Stomach smooth muscle (tissue), 2 donors: Measurements from ENCODE around the gene C4BPB.

Experiments used
- H3K27ac ChIP-seq: one replicate; pipeline ENCODE4 v1.7.0; 2013; ENCODE audit warnings: mild to moderate bottlenecking, low read length, inconsistent platforms
- H3K27me3 ChIP-seq, 2 donors: one replicate each; pipeline ENCODE4 v1.7.0; 2013; ENCODE audit warnings: low read length in 2 of 2; ENCODE audit not compliant: insufficient read depth in 2 of 2, control insufficient read depth in 1 of 2
- H3K36me3 ChIP-seq, 2 donors: one replicate each; pipeline ENCODE4 v1.7.0; 2013; ENCODE audit warnings: low read length in 2 of 2; ENCODE audit not compliant: control insufficient read depth in 2 of 2, insufficient read depth in 2 of 2
- H3K4me1 ChIP-seq: one replicate; pipeline ENCODE4 v1.7.0; 2013; ENCODE audit warnings: low read length; ENCODE audit not compliant: control insufficient read depth, insufficient read depth
- H3K4me3 ChIP-seq, 2 donors: one replicate each; pipeline ENCODE4 v1.7.0; 2013; ENCODE audit warnings: low read length in 2 of 2
- H3K9ac ChIP-seq, 2 donors: one replicate each; pipeline ENCODE4 v1.7.0; 2013; ENCODE audit warnings: low read length in 2 of 2, mild to moderate bottlenecking in 1 of 2
- H3K9me3 ChIP-seq, 2 donors: one replicate each; pipeline ENCODE4 v1.7.0; 2013; ENCODE audit warnings: low read length in 2 of 2; ENCODE audit not compliant: control insufficient read depth in 2 of 2
- donor health status: healthy.
- donor health status: Pancreatic carcinoma.

C4BPB gene

DNA sequence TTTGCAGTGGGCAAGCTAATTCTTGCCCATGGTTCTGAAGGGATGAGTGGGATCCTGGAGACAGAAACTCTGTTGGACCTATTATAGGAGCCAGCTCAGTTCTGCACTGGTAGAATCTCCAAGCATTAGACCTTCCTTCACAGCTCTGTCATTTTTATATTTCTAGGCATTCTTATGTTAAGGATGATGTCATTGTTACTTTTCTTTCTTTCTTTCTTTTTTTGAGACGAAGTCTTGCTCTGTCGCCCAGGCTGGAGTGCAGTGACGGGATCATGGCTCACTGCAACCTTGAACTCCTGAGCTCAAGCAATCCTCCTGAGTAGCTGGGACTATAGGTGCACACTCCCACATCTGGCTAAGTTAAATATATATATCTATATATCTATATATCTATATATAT is 28.1 kb upstream of the C4BPB start:
- H3K27me3 ChIP-seq = no peaks in the 10 kb centered on the region
- no peak overlapping the region for H3K4me3 ChIP-seq
- no peak overlapping the region for H3K27ac ChIP-seq
- H3K9ac ChIP-seq = no peak overlapping the region
- H3K4me1 ChIP-seq = no peaks in the 10 kb centered on the region
- H3K36me3 ChIP-seq = peaks cover 17 to 19% of the 10 kb centered on the region in 2 donors
- H3K9me3 ChIP-seq = no peaks in the 10 kb centered on the region

DNA sequence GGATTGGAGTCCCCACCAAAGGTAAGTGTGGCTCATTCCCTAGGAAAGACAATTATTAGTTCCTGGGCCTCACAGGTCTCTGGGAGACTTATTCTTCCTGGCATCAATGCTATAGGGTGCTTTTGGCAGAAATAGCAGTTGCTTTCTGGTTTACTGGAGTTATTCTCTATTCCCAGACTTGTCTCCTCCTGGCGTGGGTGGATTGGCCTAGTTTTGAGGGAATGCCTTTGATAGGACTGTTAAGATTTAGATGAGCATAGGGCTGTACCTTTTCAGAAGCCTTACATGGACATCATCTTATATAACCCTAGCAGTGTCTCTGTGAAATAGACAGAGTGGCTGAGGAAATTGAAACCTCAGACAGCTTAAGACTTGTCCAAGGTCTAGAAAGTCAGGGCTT is 26.6 kb upstream of the C4BPB start:
- Histone ChIP-seq H3K9me3 (no peaks in the 10 kb centered on the region), H3K4me1 (no peaks in the 10 kb centered on the region)

DNA sequence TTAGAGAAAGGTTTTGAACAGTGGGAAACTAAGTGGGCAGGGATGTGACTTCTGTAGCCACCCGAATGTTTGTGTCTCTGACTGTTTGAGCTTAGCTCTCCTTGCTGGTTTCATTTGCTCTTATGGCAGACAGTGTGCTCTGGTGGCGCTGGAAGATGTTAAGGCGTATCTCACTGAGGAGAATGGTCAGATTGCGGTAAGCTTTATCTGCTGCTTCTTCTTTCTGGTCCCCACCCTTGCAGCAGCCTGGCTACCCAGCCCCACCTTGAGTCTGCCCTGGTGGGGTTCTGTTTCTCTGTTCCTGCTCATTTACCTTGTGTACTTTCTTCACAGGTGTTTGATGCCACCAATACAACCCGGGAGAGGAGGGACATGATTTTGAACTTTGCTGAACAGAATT is 25.6 kb upstream of the C4BPB start:
- Histone ChIP-seq H3K27me3 (no peaks in the 10 kb centered on the region), H3K36me3 (peaks cover 21 to 29% of the 10 kb centered on the region in 2 donors), H3K4me3 (no peak overlapping the region), H3K27ac (no peak overlapping the region), H3K9ac (no peak overlapping the region), H3K4me1 (no peaks in the 10 kb centered on the region), H3K9me3 (no peaks in the 10 kb centered on the region)

More for the DNA sequence above, 26.6 kb upstream of the C4BPB start:
- Histone ChIP-seq H3K4me3 (no peak overlapping the region), H3K27ac (no peak overlapping the region), H3K9ac (no peak overlapping the region), H3K27me3 (no peaks in the 10 kb centered on the region), H3K36me3 (peaks cover 17 to 22% of the 10 kb centered on the region in 2 donors)

DNA sequence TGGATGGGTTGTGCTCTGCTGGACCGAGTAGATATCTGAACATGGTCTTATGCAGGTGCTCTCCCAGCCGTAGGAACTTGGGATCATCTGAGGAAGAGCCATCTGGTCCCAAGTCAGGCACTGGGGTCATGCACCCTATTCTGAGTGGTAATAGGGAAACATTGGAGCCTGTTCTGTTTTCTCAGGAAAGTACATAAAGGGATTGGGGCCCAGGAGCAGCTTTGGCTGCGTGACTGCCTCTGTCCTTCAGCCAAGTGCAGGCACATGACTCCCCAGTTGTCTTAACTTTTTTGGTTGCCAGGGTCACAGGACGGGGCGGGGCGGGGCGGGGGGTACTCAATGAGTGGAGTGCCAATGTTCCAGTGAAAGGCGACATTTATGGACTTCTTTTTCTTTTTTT is 24.1 kb upstream of the C4BPB start:
- no peak overlapping the region for H3K27ac ChIP-seq
- peaks cover 21 to 37% of the 10 kb centered on the region in 2 donors for H3K36me3 ChIP-seq

DNA sequence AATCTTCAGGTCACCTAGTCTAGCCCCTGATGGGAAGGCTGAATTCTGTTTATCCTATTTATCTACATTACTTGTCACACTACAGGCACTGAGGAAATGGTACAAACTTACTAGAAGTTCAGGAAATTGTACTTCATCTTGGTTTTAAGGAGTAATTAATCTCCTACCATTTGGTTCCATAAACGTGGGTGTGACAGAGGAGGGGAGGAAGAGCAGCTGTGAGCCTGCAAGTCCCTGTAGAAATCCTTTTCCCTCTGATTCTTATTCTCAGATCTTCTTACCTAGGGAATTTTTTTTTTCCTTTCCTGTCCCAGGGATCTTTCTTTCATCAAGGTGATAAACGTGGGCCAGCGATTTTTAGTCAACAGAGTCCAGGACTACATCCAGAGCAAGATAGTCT is 21.5 kb upstream of the C4BPB start:
- H3K4me1 ChIP-seq = no peaks in the 10 kb centered on the region
- no peak overlapping the region for H3K4me3 ChIP-seq
- no peaks in the 10 kb centered on the region for H3K27me3 ChIP-seq
- H3K9ac ChIP-seq = no peak overlapping the region
- no peak overlapping the region for H3K27ac ChIP-seq
- H3K36me3 ChIP-seq = peaks cover 18 to 43% of the 10 kb centered on the region in 2 donors
- H3K9me3 ChIP-seq = no peaks in the 10 kb centered on the region

More for the DNA sequence above, 24.1 kb upstream of the C4BPB start:
- Histone ChIP-seq H3K27me3 (no peaks in the 10 kb centered on the region), H3K4me1 (no peaks in the 10 kb centered on the region), H3K9me3 (no peaks in the 10 kb centered on the region), H3K9ac (no peak overlapping the region), H3K4me3 (no peak overlapping the region)

DNA sequence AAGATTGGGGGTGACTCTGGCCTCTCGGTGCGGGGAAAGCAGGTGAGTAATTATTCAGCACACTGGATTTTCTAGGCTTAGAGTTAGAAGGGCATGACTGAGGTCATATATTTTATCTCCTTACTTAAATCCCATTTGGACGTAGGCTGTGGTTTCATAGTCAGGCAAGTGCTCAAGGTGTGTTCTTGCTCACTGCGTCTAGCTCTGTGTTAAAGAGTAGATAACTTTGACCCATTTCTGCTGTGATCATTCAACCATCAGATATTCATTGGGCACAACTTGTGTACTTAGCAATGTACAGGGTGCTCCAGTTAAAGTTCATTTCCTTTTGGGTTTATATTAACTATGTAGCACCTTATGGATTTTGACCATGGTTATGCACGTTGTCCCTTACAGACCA is 21.0 kb upstream of the C4BPB start:
- no peaks in the 10 kb centered on the region for H3K27me3 ChIP-seq
- no peak overlapping the region for H3K9ac ChIP-seq
- H3K4me3 ChIP-seq = no peak overlapping the region
- no peaks in the 10 kb centered on the region for H3K9me3 ChIP-seq
- H3K36me3 ChIP-seq = peaks cover 18 to 43% of the 10 kb centered on the region in 2 donors
- H3K27ac ChIP-seq = no peak overlapping the region
- H3K4me1 ChIP-seq = no peaks in the 10 kb centered on the region

DNA sequence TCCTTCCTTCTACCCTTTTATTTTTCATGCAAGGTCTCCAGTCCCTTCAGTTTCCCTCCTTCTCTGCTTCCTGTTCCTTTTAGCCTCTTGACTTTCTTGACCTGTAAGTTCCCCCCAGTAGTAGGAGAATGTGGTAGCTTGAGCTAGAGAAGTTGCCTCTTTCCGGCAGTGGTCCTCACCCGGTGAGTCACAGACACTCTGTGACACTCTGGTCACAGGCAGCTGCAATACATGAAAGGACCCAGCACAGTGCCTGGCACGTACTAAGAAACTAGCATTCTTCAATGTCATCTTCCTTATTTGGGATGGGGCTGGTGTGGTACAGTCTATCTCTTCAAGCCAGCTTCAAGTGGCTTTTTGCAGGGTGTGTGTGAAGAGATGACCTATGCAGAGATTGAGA is 19.6 kb upstream of the C4BPB start:
- Histone ChIP-seq H3K27ac (no peak overlapping the region), H3K36me3 (peaks cover 5 to 34% of the 10 kb centered on the region in 2 donors)

DNA sequence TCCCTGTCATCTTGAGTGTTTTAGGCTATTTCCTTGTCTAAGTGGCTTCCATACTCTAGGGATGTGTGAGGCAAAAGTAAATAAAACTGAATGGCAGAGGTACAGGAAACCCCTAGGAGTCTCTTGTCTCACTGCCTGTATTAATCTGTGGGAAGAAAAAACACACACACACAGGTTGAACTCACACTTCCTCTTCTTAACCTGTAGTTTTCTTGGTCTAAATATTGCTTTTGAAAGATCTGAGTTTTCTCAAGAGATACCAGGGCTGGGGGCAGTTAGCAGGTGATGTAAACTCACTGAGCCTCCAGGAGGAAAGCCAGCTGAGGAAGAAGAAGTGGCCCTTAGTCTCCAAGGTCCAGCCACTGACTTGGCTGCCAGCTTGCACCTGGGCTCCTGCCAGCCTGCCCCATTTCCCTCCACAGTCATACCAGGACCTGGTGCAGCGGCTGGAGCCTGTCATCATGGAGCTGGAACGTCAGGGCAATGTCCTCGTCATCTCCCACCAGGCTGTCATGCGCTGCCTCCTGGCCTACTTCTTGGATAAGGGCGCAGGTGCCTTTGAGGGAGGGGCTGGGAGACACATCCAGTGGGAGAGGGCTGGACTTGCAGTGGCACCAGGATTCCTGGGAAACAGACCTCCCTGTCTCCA is 18.7 kb upstream of the C4BPB start:
- Histone ChIP-seq H3K9me3 (no peaks in the 10 kb centered on the region), H3K4me3 (no peak overlapping the region), H3K27ac (no peak overlapping the region), H3K9ac (no peak overlapping the region), H3K27me3 (no peaks in the 10 kb centered on the region), H3K36me3 (peaks cover 4 to 34% of the 10 kb centered on the region in 2 donors), H3K4me1 (no peaks in the 10 kb centered on the region)

More for the DNA sequence above, 19.6 kb upstream of the C4BPB start:
- H3K9ac ChIP-seq = no peak overlapping the region
- H3K27me3 ChIP-seq = no peaks in the 10 kb centered on the region
- H3K9me3 ChIP-seq = no peaks in the 10 kb centered on the region
- H3K4me3 ChIP-seq = no peak overlapping the region
- H3K4me1 ChIP-seq = no peaks in the 10 kb centered on the region

DNA sequence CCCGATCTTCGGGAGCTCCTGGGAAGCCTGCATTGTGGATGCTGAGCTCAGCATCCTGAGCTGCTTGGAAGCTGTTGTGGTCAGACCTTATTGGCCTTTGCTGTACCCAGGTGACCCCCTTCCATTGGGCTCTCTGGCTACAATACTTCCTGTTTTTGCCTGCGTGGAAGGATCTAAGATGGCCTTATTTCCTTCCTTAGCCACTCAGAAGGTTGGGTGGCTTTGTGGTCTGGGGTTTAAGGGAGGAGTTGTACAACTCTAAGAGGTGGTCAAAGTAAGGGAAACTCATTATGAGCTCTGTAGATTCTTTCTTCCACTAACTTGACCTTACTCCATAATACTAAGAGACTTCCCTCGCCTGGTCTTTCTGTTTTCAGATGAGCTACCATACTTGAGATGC is 17.8 kb upstream of the C4BPB start:
- Histone ChIP-seq H3K4me1 (no peaks in the 10 kb centered on the region), H3K27me3 (no peaks in the 10 kb centered on the region), H3K36me3 (peaks cover 4 to 34% of the 10 kb centered on the region in 2 donors), H3K9ac (no peak overlapping the region), H3K4me3 (no peak overlapping the region), H3K27ac (no peak overlapping the region), H3K9me3 (no peaks in the 10 kb centered on the region)

DNA sequence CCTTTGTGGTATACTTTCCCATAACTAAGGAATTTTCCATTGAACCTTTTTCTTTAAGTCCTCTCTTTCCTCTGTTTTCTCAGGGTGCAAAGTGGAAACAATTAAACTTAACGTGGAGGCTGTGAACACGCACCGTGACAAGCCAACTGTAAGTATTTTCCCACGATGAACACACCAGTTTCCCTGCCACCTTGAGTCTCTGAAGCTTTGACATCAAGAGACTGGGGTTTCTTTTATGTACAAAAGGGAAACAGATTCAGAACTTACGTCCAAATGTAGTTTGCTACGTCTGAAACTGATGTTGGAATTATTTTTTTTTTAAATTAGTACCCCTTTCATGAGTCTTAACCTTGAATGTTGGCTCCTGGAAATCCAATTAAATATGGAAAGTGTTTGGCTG is 17.2 kb upstream of the C4BPB start:
- Histone ChIP-seq H3K4me1 (no peaks in the 10 kb centered on the region), H3K4me3 (no peak overlapping the region), H3K9me3 (no peaks in the 10 kb centered on the region), H3K27ac (no peak overlapping the region), H3K9ac (no peak overlapping the region), H3K36me3 (peaks cover 4 to 34% of the 10 kb centered on the region in 2 donors), H3K27me3 (no peaks in the 10 kb centered on the region)

DNA sequence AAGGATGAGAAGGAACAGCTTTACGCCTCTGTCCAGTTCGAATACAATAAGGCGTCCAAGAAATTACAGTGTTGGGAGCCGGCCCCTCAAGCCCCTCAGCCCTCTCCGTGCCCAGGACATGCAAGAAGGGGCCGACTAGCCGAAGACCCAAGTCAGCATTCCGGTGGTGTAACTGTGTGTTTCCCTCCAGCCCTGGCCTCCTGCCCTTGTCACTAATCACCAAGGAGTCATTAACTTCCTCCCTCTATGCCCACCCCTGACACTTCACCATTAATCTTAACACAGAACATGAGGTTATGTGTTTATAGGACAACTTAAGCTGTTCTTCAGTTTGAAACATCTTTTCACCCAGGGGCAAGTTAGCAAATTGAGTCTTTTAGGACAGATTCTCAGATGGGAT is 16.4 kb upstream of the C4BPB start:
- H3K36me3 ChIP-seq = peaks cover 4 to 29% of the 10 kb centered on the region in 2 donors
- no peak overlapping the region for H3K9ac ChIP-seq
- H3K4me1 ChIP-seq = no peaks in the 10 kb centered on the region
- no peaks in the 10 kb centered on the region for H3K27me3 ChIP-seq
- no peaks in the 10 kb centered on the region for H3K9me3 ChIP-seq
- no peak overlapping the region for H3K27ac ChIP-seq
- H3K4me3 ChIP-seq = no peak overlapping the region
